GM18502 (cell line): ENCODE data around the gene SEC14L2.

Experiments used
- ATAC-seq: cut with Tn5 transposase; IDR thresholded peaks from one replicate; pipeline ENCODE4 v1.9.1; 2021; ENCODE audit warnings: mild to moderate bottlenecking; ENCODE audit not compliant: unreplicated experiment, poor library complexity

Gene SEC14L2

GRCh38 chr22:30396871-30397655, at the start of gene SEC14L2:
SEC14L2 (plus strand) TSS chr22:30397018; CDS start chr22:30397117, 99 bp downstream.
- no peak for ATAC-seq

- ATAC-seq: no peak
These were observed 49.4 kb upstream of the SEC14L2 start for GRCh38 chr22:30347255-30347892.

- no peak for ATAC-seq
These were observed 48.4 kb upstream of the SEC14L2 start for GRCh38 chr22:30348404-30348803.

- no peak for ATAC-seq
These were observed 48.0 kb upstream of the SEC14L2 start for GRCh38 chr22:30348809-30349208.

GRCh38 chr22:30351226-30351625, 45.6 kb upstream of the SEC14L2 start:
- ATAC-seq: no peak

GRCh38 chr22:30354644-30355043, 42.2 kb upstream of the SEC14L2 start:
- ATAC-seq: no peak

GRCh38 chr22:30356449-30357235, 40.2 kb upstream of the SEC14L2 start, which contains the start of the genes CCDC157 and SF3A1:
CCDC157 (plus strand) TSS chr22:30357007; CDS start chr22:30366001, 8,994 bp downstream.
SF3A1 (minus strand) TSS chr22:30356894; CDS start chr22:30356792, 102 bp downstream.
- ATAC-seq: peak; percentile 90

GRCh38 chr22:30357236-30357570, 39.6 kb upstream of the SEC14L2 start:
- ATAC-seq: peak; percentile 11

GRCh38 chr22:30357650-30358215, 39.1 kb upstream of the SEC14L2 start:
- no peak for ATAC-seq

- no peak for ATAC-seq
These were observed 38.3 kb upstream of the SEC14L2 start for GRCh38 chr22:30358541-30358940.

GRCh38 chr22:30361916-30362650, 34.7 kb upstream of the SEC14L2 start:
- no peak for ATAC-seq

GRCh38 chr22:30362651-30363281, 34.1 kb upstream of the SEC14L2 start:
- ATAC-seq: no peak

GRCh38 chr22:30365891-30366290, 30.9 kb upstream of the SEC14L2 start:
- no peak for ATAC-seq

- ATAC-seq: no peak
These were observed 28.4 kb upstream of the SEC14L2 start for GRCh38 chr22:30368420-30368819.

- ATAC-seq: no peak
These were observed 26.1 kb upstream of the SEC14L2 start for GRCh38 chr22:30370641-30371230.

GRCh38 chr22:30371321-30371720, 25.5 kb upstream of the SEC14L2 start:
- no peak for ATAC-seq

GRCh38 chr22:30371981-30372380, 24.8 kb upstream of the SEC14L2 start:
- ATAC-seq: no peak

GRCh38 chr22:30372915-30373314, 23.9 kb upstream of the SEC14L2 start:
- no peak for ATAC-seq
